Neural progenitor cell (in vitro differentiated cells): Measurements from ENCODE around the gene LRRK2. TPM values are rescaled to one million over a fixed set of nuclear protein-coding genes. Genes with fewer than 3 reads are reported as not detected.

ENCODE experiments used
- DNase-seq: peaks from one replicate; pipeline ENCODE4 v3.0.0-alpha.2; 2016; ENCODE audit warnings: low spot score
- H2AFZ ChIP-seq: fragments of 200-600 bp; sonication (generic); replicated peaks from 2 replicates; pipeline ENCODE4 v1.6.1; 2016; ENCODE audit warnings: antibody characterized with exemption
- H3F3A ChIP-seq: fragments of 200-600 bp; sonication (generic); 2 replicates; pipeline ENCODE4 v1.6.1; 2016; ENCODE audit warnings: antibody characterized with exemption, low read depth
- H3K27ac ChIP-seq: fragments of 200-600 bp; sonication (generic); 2 replicates; pipeline ENCODE4 v1.5.1; 2016; ENCODE audit warnings: mild to moderate bottlenecking
- H3K27me3 ChIP-seq: fragments of 200-600 bp; sonication (generic); 2 replicates; pipeline ENCODE4 v1.6.1; 2016; ENCODE audit warnings: mild to moderate bottlenecking, moderate library complexity
- H3K36me3 ChIP-seq: fragments of 200-600 bp; sonication (generic); 2 replicates; pipeline ENCODE4 v1.5.1; 2016
- H3K4me1 ChIP-seq: fragments of 200-600 bp; sonication (generic); 2 replicates; pipeline ENCODE4 v1.6.1; 2016; ENCODE audit warnings: mixed run types
- H3K4me2 ChIP-seq: fragments of 200-600 bp; sonication (generic); 2 replicates; pipeline ENCODE4 v1.6.1; 2016
- H3K4me3 ChIP-seq: fragments of 200-600 bp; sonication (generic); 2 replicates; pipeline ENCODE4 v1.5.1; 2016
- H3K79me2 ChIP-seq: fragments of 200-600 bp; sonication (generic); 2 replicates; pipeline ENCODE4 v1.6.1; 2016; ENCODE audit warnings: low read depth
- H3K9ac ChIP-seq: fragments of 200-600 bp; sonication (generic); 2 replicates; pipeline ENCODE4 v1.6.1; 2016
- H3K9me3 ChIP-seq: fragments of 200-600 bp; sonication (generic); 2 replicates; pipeline ENCODE4 v1.5.1; 2016; ENCODE audit warnings: low read depth
- H4K20me1 ChIP-seq: fragments of 200-600 bp; sonication (generic); 2 replicates; pipeline ENCODE4 v1.6.1; 2016; ENCODE audit warnings: low read depth
- H3K27ac Mint-ChIP-seq: 3 replicates; pipeline ENCODE4 v1.8.0; 2021; ENCODE audit warnings: mixed read lengths
- H3K27me3 Mint-ChIP-seq: 2 replicates; pipeline ENCODE4 v1.8.0; 2022; ENCODE audit warnings: low read depth, mild to moderate bottlenecking, inconsistent platforms, moderate library complexity, mixed read lengths; ENCODE audit not compliant: insufficient read depth
- H3K36me3 Mint-ChIP-seq: 3 replicates; pipeline ENCODE4 v1.8.0; 2021; ENCODE audit warnings: mixed read lengths
- H3K4me1 Mint-ChIP-seq: 3 replicates; pipeline ENCODE4 v1.8.0; 2021; ENCODE audit warnings: mixed read lengths
- H3K4me3 Mint-ChIP-seq: 3 replicates; pipeline ENCODE4 v1.8.0; 2021; ENCODE audit warnings: mild to moderate bottlenecking, moderate library complexity, mixed read lengths
- H3K9me3 Mint-ChIP-seq: 3 replicates; pipeline ENCODE4 v1.8.0; 2020; ENCODE audit warnings: mixed read lengths
- CTCF ChIP-seq: fragments of 200-600 bp; sonication (generic); IDR thresholded peaks from 2 replicates; pipeline ENCODE4 v1.5.1; 2017; ENCODE audit warnings: antibody characterized with exemption, mild to moderate bottlenecking
- EZH2 ChIP-seq: fragments of 200-600 bp; sonication (generic); IDR thresholded peaks from 2 replicates; pipeline ENCODE4 v1.6.1; 2017; ENCODE audit warnings: antibody characterized with exemption, mild to moderate bottlenecking, moderate library complexity
- EZH2phosphoT487 ChIP-seq: fragments of 200-600 bp; sonication (generic); IDR thresholded peaks from 2 replicates; pipeline ENCODE4 v1.6.1; 2017; ENCODE audit warnings: antibody characterized with exemption
- total RNA-seq: library from RNA; depleted of rRNA; stranded (reverse); fragments of >200 nt; gene quantifications from 2 replicates; pipeline ENCODE4 v1.2.3, GENCODE V29; 2015; ENCODE audit warnings: low replicate concordance

Gene LRRK2
- total RNA-seq, 1 donor from 2014 or later = 0.11 TPM

GRCh38 chr12:40263616-40264409 is 39.0 kb downstream of the LRRK2 start:
- TF ChIP-seq EZH2 (no peak), EZH2phosphoT487 (no peak), CTCF (no peak)
- no peaks in the 10 kb centered on the region for H4K20me1 ChIP-seq
- H3K9me3 Mint-ChIP-seq = peaks cover 1% of the 10 kb centered on the region

GRCh38 chr12:40271981-40272664 is 47.3 kb downstream of the LRRK2 start:
- Histone ChIP-seq H3K36me3 (no peaks in the 10 kb centered on the region), H3K4me2 (no peak overlapping the region), H3K79me2 (no peaks in the 10 kb centered on the region), H3K27ac (no peak overlapping the region), H3K9ac (no peak overlapping the region), H2AFZ (no peak overlapping the region), H3K27me3 (no peaks in the 10 kb centered on the region), H4K20me1 (no peaks in the 10 kb centered on the region), H3K9me3 (no peaks in the 10 kb centered on the region), H3F3A (no peaks in the 10 kb centered on the region), H3K4me1 (no peaks in the 10 kb centered on the region), H3K4me3 (no peak overlapping the region)
- H3K27ac Mint-ChIP-seq = no peak overlapping the region
- no peak for TF ChIP-seq EZH2phosphoT487
- no peak for TF ChIP-seq EZH2
- no peak for TF ChIP-seq CTCF
- no peak overlapping the region for H3K4me3 Mint-ChIP-seq
- no peaks in the 10 kb centered on the region for H3K27me3 Mint-ChIP-seq
- no peaks in the 10 kb centered on the region for H3K4me1 Mint-ChIP-seq
- no peak for DNase-seq
- no peaks in the 10 kb centered on the region for H3K36me3 Mint-ChIP-seq
- H3K9me3 Mint-ChIP-seq = no peaks in the 10 kb centered on the region

More at GRCh38 chr12:40263616-40264409, 39.0 kb downstream of the LRRK2 start:
- no peak overlapping the region for H3K4me3 Mint-ChIP-seq
- H3K9ac ChIP-seq = no peak overlapping the region
- no peak overlapping the region for H3K27ac ChIP-seq
- H3K79me2 ChIP-seq = no peaks in the 10 kb centered on the region
- no peaks in the 10 kb centered on the region for H3K9me3 ChIP-seq
- no peaks in the 10 kb centered on the region for H3K36me3 ChIP-seq
- no peak overlapping the region for H3K4me3 ChIP-seq
- no peak overlapping the region for H3K27ac Mint-ChIP-seq
- no peaks in the 10 kb centered on the region for H3K4me1 ChIP-seq
- H2AFZ ChIP-seq = no peak overlapping the region
- no peaks in the 10 kb centered on the region for H3K27me3 ChIP-seq
- no peak for DNase-seq
- no peaks in the 10 kb centered on the region for H3K36me3 Mint-ChIP-seq
- H3K27me3 Mint-ChIP-seq = no peaks in the 10 kb centered on the region
- no peak overlapping the region for H3K4me2 ChIP-seq
- no peaks in the 10 kb centered on the region for H3F3A ChIP-seq
- no peaks in the 10 kb centered on the region for H3K4me1 Mint-ChIP-seq

- no peaks in the 10 kb centered on the region for H3K4me1 ChIP-seq
- Mint-ChIP-seq H3K36me3 (no peaks in the 10 kb centered on the region), H3K9me3 (no peaks in the 10 kb centered on the region), H3K4me1 (no peaks in the 10 kb centered on the region), H3K27me3 (no peaks in the 10 kb centered on the region), H3K27ac (no peak overlapping the region), H3K4me3 (no peak overlapping the region)
- H4K20me1 ChIP-seq = no peaks in the 10 kb centered on the region
- no peak overlapping the region for H2AFZ ChIP-seq
- H3K27ac ChIP-seq = no peak overlapping the region
- no peak for TF ChIP-seq CTCF
- no peak for TF ChIP-seq EZH2phosphoT487
- TF ChIP-seq EZH2 = no peak
- no peak for DNase-seq
- H3F3A ChIP-seq = no peaks in the 10 kb centered on the region
- no peaks in the 10 kb centered on the region for H3K36me3 ChIP-seq
- H3K4me2 ChIP-seq = no peak overlapping the region
- H3K4me3 ChIP-seq = no peak overlapping the region
- no peaks in the 10 kb centered on the region for H3K27me3 ChIP-seq
- no peaks in the 10 kb centered on the region for H3K79me2 ChIP-seq
- no peaks in the 10 kb centered on the region for H3K9me3 ChIP-seq
- H3K9ac ChIP-seq = no peak overlapping the region
These were observed 57.1 kb downstream of the LRRK2 start for GRCh38 chr12:40281791-40282364.
